Calu3 (cell line): ENCODE data around the gene SUPT16H. TPM values are rescaled to one million over a fixed set of nuclear protein-coding genes. Genes with fewer than 3 reads are reported as not detected.
"Not testable (repeated sequence)": the region's sequence is repeated elsewhere in the genome, so short reads cannot be mapped to it uniquely, and the experiment has no call there.

Source experiments
- BruUV-seq: library from RNA; stranded (reverse); fragments of 400-500 nt; replicated peaks from 2 replicates; lab custom pipeline; 2021; lab: Mats Ljungman, UMichigan
- CTCF ChIA-PET: fragments of 300-600 bp; sonication (Branson Sonifier 250); formaldehyde crosslinking; loops from one replicate; lab custom pipeline; 2022; ENCODE audit warnings: antibody characterized with exemption; lab: Charles Lee
- DNase-seq: peaks from one replicate; pipeline ENCODE4 v3.0.0; 2022
- H3K27ac Mint-ChIP-seq: one replicate; pipeline ENCODE4 v1.8.0; 2022; ENCODE audit warnings: mixed read lengths; ENCODE audit not compliant: unreplicated experiment
- H3K27me3 Mint-ChIP-seq: one replicate; pipeline ENCODE4 v1.8.0; 2022; ENCODE audit warnings: mixed read lengths; ENCODE audit not compliant: unreplicated experiment
- H3K36me3 Mint-ChIP-seq: one replicate; pipeline ENCODE4 v1.8.0; 2022; ENCODE audit warnings: mild to moderate bottlenecking, moderate library complexity, mixed read lengths; ENCODE audit not compliant: insufficient read depth, unreplicated experiment
- H3K4me1 Mint-ChIP-seq: one replicate; pipeline ENCODE4 v1.8.0; 2022; ENCODE audit warnings: mild to moderate bottlenecking, low read depth, mixed read lengths; ENCODE audit not compliant: unreplicated experiment
- H3K4me3 Mint-ChIP-seq: one replicate; pipeline ENCODE4 v1.8.0; 2022; ENCODE audit warnings: mild to moderate bottlenecking, low read depth, moderate library complexity, mixed read lengths; ENCODE audit not compliant: unreplicated experiment
- H3K9me3 Mint-ChIP-seq: one replicate; pipeline ENCODE4 v1.8.0; 2022; ENCODE audit warnings: low read depth, mixed read lengths; ENCODE audit not compliant: unreplicated experiment
- CTCF ChIP-seq: fragments of 200-600 bp; IDR thresholded peaks from one replicate; pipeline ENCODE4 v1.8.0; 2022; ENCODE audit warnings: antibody characterized with exemption; ENCODE audit not compliant: unreplicated experiment
- intact Hi-C: fragments of 100-400 bp; cut with micrococcal nuclease; formaldehyde crosslinking; loops from one replicate; pipeline ENCODE4 v1.10.0; 2022; ENCODE audit not compliant: unreplicated experiment
- total RNA-seq: library from RNA; stranded (reverse); gene quantifications from 2 replicates; pipeline ENCODE4 v1.2.3, GENCODE V29; 2022

Gene SUPT16H
- total RNA-seq, 1 experiment from 2014 or later, result 81.9 TPM

DNA sequence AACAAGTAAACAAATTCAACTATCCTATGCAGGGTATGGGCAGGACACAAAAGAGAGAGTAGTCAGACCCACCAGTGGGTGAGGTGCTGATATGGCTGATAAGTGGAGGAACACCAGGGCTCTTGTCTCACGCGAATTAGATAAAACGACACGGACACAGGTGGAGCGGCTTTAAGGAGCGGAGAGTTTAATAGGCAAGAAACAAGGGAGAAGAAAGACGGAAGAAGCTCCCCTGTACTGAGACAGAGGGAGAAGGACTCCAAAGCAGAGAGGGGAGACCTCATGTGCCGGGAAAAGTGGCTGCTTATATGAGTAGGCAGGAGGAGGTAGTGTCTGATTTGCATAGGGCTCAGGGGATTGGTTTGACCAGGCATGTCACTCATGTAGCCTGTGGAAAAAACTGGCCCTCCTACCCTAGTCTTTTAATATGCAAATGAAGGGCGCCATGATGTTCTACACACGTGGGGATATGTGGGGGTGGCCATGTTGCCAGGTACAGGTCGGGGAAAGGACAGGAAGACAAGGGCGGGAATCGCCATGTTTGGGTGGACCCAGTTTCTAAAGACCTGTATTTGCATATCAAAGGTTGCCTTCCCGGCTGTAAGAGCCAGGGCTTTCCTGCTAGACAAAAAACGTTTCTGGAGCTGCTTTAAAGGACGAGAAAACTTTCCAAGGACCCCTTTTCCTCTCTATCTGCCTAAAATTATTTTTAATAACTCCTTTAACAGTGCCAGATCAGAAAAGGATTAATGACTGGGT lies 75.2 kb downstream of the SUPT16H start:
- H3K4me3 Mint-ChIP-seq, result peak overlapping the region; percentile 70
- peaks cover 17% of the 10 kb centered on the region for H3K36me3 Mint-ChIP-seq
- no peak for TF ChIP-seq CTCF
- peak; percentile 88 for DNase-seq
- no TSS peak for BruUV-seq
- CTCF ChIA-PET, result interaction anchor here (1.4 kb wide), 1 partner anchor 9 kb away, joined by 12 read pairs; no protein-coding TSS in a partner anchor
- no peaks in the 10 kb centered on the region for H3K9me3 Mint-ChIP-seq
- intact Hi-C loops, result loop anchor here (5.0 kb wide), 1 partner anchor 41 kb away; the partner anchor contains the start of gene HNRNPC
- H3K4me1 Mint-ChIP-seq, result peaks cover 26% of the 10 kb centered on the region
- peak overlapping the region; percentile 83 for H3K27ac Mint-ChIP-seq
- H3K27me3 Mint-ChIP-seq, result no peaks in the 10 kb centered on the region

DNA sequence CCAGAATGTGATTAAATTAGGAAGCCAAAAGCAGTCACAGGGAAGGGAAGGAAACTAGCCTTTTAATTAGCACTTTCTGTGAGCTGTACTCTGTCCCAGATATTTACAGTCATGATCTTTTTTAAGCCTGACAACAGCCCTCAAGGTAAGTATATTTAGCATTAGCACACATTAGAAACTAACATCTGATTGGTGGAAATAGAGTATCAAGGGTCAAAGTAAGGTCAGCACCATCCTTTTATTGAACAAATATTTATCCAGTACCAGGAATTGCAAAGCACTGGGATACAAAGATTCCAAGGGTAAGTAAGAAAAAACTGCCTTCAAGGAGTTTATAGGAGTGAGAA lies 75.7 kb downstream of the SUPT16H start:
- no peak for DNase-seq
- Mint-ChIP-seq H3K27me3 (no peaks in the 10 kb centered on the region), H3K4me3 (peak overlapping the region; percentile 70), H3K36me3 (peaks cover 17% of the 10 kb centered on the region), H3K9me3 (no peaks in the 10 kb centered on the region), H3K27ac (peak overlapping the region; percentile 83), H3K4me1 (peaks cover 26% of the 10 kb centered on the region)
- no peak for TF ChIP-seq CTCF
- TSS peak; percentile 99 for BruUV-seq
- intact Hi-C loops, result loop anchor here (5.0 kb wide), 1 partner anchor 41 kb away; the partner anchor contains the start of gene HNRNPC
- CTCF ChIA-PET, result interaction anchor here (1.4 kb wide), 1 partner anchor 9 kb away, joined by 12 read pairs; no protein-coding TSS in a partner anchor

DNA sequence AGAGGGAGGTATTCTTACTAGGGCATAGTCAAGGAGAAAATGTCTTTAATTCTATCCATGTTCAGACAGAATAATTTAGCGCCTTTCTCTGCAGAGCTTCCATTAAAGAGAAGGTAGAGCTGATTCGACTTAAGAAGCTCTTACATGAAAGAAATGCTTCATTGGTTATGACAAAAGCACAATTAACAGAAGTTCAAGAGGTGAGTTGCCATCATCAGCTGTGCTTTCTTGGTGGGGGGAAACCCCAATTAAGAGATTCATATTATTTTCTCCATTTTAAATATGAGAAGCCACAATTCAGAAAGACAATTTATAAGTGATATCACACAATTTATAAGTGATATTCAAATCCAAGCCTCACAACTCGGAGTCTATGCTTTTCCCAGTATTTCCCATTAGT lies 76.2 kb downstream of the SUPT16H start:
- Mint-ChIP-seq H3K9me3 (no peaks in the 10 kb centered on the region), H3K4me3 (peak overlapping the region; percentile 70), H3K27me3 (no peaks in the 10 kb centered on the region), H3K36me3 (peaks cover 17% of the 10 kb centered on the region), H3K27ac (no peak overlapping the region), H3K4me1 (peaks cover 26% of the 10 kb centered on the region)
- BruUV-seq, result no TSS peak
- CTCF ChIA-PET, result interaction anchor here (0.6 kb wide), 1 partner anchor 22 kb away, joined by 4 read pairs; no protein-coding TSS in a partner anchor
- no peak for TF ChIP-seq CTCF
- DNase-seq, result no peak
- intact Hi-C loops, result loop anchor here (5.0 kb wide), 1 partner anchor 40 kb away; the partner anchor contains the start of gene HNRNPC

DNA sequence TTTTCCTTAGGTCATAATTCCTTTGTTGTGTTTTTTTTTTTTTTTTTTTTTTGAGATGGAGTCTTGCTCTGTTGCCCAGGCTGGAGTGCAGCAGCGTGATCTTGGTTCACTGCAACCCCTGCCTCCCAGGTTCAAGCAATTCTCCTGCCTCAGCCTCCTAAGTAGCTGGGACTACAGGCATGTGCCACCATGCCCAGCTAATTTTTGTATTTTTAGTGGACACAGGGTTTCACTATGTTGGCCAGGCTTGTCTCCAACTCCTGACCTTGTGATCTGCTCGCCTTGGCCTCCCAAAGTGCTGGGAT lies 81.0 kb downstream of the SUPT16H start:
- H3K27ac Mint-ChIP-seq, H3K27me3 Mint-ChIP-seq, H3K4me1 Mint-ChIP-seq, H3K36me3 Mint-ChIP-seq, intact Hi-C loops, DNase-seq, H3K9me3 Mint-ChIP-seq, BruUV-seq, H3K4me3 Mint-ChIP-seq: not testable (repeated sequence)
- CTCF ChIA-PET, result interaction anchor here (0.6 to 0.8 kb wide), 3 partner anchors 26 to 361 kb away, joined by 3 to 6 read pairs (median 5); no protein-coding TSS in a partner anchor
